PFSK-1 (cell line): ENCODE results near the gene FOXN4.

ENCODE experiments used
- FOXP2 ChIP-seq: optimal IDR thresholded peaks from 2 replicates; pipeline ENCODE3; 2011; ENCODE audit warnings: borderline replicate concordance, control low read depth, inconsistent platforms; ENCODE audit not compliant: insufficient read depth; ENCODE audit errors: extremely low read length, extremely low read depth
- POLR2AphosphoS5 ChIP-seq: IDR thresholded peaks from 2 replicates; pipeline ENCODE4 v1.6.1; 2012; ENCODE audit warnings: low read depth, mild to moderate bottlenecking, control low read depth, low read length, moderate library complexity
- SIN3A ChIP-seq: IDR thresholded peaks from 2 replicates; pipeline ENCODE4 v1.6.1; 2012; ENCODE audit warnings: mild to moderate bottlenecking, low read length, moderate library complexity, borderline replicate concordance; ENCODE audit not compliant: insufficient read depth
- TAF1 ChIP-seq: IDR thresholded peaks from 2 replicates; pipeline ENCODE4 v1.6.1; 2012; ENCODE audit warnings: low read length, control low read depth, borderline replicate concordance; ENCODE audit not compliant: insufficient read depth
- TF ChIP-seq, protein P1 (sequence below), 2 experiments: IDR thresholded peaks; 2 replicates each; pipeline versions ENCODE4 v1.6.1 to v1.8.0; 2011 to 2012; ENCODE audit warnings: low read depth in 2 of 2, low read length in 2 of 2, control low read depth in 1 of 2, inconsistent platforms in 1 of 2, mild to moderate bottlenecking in 1 of 2, moderate library complexity in 1 of 2; ENCODE audit not compliant: insufficient read depth in 1 of 2

The FOXN4 gene

GRCh38 chr12:109236257-109236656, 72.8 kb downstream of the FOXN4 start:
- TF ChIP-seq POLR2AphosphoS5 (no peak), FOXP2 (no peak), TAF1 (no peak), SIN3A (no peak)
- TF ChIP-seq, protein P1, sequence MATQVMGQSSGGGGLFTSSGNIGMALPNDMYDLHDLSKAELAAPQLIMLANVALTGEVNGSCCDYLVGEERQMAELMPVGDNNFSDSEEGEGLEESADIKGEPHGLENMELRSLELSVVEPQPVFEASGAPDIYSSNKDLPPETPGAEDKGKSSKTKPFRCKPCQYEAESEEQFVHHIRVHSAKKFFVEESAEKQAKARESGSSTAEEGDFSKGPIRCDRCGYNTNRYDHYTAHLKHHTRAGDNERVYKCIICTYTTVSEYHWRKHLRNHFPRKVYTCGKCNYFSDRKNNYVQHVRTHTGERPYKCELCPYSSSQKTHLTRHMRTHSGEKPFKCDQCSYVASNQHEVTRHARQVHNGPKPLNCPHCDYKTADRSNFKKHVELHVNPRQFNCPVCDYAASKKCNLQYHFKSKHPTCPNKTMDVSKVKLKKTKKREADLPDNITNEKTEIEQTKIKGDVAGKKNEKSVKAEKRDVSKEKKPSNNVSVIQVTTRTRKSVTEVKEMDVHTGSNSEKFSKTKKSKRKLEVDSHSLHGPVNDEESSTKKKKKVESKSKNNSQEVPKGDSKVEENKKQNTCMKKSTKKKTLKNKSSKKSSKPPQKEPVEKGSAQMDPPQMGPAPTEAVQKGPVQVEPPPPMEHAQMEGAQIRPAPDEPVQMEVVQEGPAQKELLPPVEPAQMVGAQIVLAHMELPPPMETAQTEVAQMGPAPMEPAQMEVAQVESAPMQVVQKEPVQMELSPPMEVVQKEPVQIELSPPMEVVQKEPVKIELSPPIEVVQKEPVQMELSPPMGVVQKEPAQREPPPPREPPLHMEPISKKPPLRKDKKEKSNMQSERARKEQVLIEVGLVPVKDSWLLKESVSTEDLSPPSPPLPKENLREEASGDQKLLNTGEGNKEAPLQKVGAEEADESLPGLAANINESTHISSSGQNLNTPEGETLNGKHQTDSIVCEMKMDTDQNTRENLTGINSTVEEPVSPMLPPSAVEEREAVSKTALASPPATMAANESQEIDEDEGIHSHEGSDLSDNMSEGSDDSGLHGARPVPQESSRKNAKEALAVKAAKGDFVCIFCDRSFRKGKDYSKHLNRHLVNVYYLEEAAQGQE (IDR thresholded peaks at IDR 0.05; ENCODE audit: insufficient read depth in 1 of 2, low read depth in 2 of 2, low read length in 2 of 2), result no peak

GRCh38 chr12:109234012-109234411, 75.1 kb downstream of the FOXN4 start:
- TF ChIP-seq, protein P1 (IDR thresholded peaks at IDR 0.05; ENCODE audit: insufficient read depth in 1 of 2, low read depth in 2 of 2, low read length in 2 of 2), result no peak
- TF ChIP-seq SIN3A (no peak), POLR2AphosphoS5 (no peak), FOXP2 (no peak), TAF1 (no peak)

DNA sequence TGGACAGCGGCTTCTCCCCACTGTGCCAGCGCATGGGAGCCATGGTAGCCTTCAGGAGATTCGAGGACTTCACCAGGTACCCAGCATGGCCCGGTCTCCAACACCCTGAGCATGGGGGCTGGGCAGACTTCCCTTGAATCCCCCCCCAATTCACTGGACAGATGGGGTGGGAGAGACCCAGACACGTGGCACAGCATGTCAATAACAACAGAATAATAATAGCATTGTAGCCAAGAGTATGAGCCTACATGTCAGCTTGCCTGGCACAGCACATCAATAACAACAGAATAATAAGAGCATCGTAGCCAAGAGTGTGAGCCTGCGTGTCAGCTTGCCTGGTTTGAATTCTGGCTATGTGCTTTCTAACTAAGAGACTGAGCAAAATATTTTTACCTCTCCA, 76.4 kb downstream of the FOXN4 start:
- TF ChIP-seq TAF1, result no peak
- TF ChIP-seq FOXP2, result no peak
- TF ChIP-seq POLR2AphosphoS5, result no peak
- TF ChIP-seq SIN3A, result no peak
- TF ChIP-seq, protein P1 (IDR thresholded peaks at IDR 0.05; ENCODE audit: insufficient read depth in 1 of 2, low read depth in 2 of 2, low read length in 2 of 2), result no peak

DNA sequence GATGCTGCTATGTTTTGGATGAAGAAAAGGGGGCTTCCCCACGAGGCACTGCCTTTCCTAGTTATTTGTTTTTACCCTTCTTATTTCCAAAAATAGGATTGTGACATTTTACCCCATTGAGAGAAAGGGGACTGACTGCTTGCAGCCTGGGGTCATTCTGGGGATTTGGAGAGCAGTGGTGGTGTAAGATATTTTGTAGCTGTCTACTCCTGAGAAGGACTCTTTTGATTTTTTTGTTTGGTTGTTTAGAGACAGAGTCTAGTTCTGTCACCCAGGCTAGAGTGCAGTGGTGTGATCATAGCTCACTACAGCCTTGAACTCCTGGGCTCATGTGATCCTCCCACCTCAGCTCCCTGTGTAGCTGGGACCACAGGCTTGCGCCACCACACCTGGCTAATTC, 78.9 kb downstream of the FOXN4 start:
- TF ChIP-seq POLR2AphosphoS5 (no peak), FOXP2 (no peak), TAF1 (no peak), SIN3A (no peak)

DNA sequence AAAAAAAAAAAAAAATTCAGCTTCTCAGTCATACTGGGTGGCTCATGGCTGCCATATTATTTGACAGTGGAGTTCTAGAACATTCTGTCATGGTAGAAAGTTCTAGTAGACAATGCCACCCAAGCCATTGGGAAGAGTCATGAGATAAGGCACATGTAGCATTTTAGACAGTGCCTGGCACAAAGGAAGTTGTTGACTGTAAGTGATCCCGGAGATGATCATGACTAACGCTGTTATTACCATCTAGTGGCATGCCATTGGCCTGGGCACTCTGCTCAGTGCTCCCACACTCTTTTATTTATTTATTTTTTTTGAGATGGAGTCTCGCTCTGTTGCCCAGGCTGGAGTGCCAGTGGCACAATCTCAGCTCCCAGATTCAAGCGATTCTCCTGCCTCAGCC, 80.4 kb downstream of the FOXN4 start:
- TF ChIP-seq SIN3A (no peak), FOXP2 (no peak), POLR2AphosphoS5 (no peak), TAF1 (no peak)
